ENCODE measurements around the gene DGCR8.

Gene DGCR8

DNA sequence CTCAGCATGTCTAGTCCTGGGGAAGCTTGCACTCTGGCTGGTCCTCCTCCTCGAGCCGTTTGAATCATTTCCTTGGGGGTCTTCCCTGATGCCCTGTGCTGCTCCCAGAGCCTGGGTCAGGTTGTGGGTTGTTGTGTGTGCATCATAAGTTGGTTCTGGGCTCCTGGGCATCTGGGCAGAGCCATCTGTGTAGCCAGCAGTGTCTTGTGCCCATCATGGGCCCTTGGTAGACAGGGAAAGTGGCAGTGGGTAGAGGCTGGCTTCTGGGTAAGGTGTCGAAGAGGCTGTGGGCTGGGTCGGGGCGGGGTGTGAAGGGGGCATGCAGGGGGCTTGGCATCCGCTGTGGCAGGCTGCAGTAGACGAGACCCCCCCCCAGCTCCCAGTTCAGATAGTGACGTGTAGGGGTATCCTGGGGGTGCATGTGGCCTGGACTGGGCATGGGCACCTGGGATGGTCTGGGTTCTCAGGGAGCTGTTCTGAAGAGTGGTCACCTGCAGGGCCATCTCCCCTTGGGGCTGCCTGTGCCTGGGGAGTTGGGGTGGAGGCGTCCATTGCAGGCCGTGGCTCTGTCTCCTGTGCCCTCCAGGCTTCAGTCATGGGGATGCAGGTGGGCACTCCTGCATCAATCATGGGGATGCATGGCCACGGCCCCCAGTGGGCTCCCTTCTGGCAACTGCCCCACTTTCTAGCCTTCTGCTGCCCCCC is 44.2 kb downstream of the DGCR8 start:
- no peak for DNase-seq (ENCODE audit: low read depth in 2 of 2)

DNA sequence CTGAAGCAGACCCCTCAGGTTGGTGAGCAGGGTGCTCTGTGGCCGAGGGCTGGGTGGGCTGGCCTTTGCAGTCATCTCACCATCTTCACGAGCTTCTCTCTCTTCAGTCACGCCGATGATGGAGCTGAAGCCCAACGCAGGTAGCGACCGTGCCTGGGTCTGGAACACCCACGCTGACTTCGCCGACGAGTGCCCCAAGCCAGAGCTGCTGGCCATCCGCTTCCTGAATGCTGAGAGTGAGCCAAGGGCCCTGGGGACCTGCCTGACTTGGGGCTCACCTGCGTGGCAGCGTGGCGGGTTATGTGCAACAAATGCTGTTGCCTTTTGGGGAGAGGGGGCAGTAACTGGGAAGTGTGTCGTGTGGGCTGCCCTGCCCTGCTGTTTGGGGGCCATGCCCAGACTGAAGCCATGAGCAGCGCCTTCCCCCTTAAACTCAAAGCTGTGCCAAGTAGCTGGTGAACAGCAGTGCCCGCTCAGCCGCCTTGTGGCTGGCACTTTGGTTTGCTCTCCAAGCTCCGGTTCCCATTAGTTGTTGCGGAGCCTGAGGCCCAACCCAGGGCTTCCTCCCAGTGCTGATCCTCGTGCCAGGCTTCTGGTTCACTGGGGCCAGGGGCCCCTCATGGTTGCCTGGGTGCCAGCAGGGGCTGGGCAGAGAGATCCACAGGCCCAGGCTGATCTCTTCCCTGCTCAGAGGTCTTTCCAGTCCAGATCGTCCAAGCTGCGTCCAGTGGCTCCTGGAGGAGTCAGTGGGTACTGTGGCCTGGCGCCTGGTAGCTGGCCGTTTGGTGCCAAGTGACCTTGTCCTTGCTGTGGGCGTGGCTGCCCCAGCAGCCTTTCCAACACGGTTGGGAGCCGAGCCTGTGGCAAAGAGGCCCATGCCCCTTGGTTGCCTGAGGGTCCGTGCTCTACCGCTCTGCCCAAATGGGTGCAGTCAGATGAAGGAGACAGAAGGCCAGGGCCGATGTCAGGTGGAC is 45.4 kb downstream of the DGCR8 start:
- no peak for DNase-seq (ENCODE audit: low read depth in 2 of 2)

- DNase-seq (ENCODE audit: low read depth in 2 of 2): no peak
Measured at GRCh38 chr22:20126284-20127029, 46.4 kb downstream of the DGCR8 start.

DNA sequence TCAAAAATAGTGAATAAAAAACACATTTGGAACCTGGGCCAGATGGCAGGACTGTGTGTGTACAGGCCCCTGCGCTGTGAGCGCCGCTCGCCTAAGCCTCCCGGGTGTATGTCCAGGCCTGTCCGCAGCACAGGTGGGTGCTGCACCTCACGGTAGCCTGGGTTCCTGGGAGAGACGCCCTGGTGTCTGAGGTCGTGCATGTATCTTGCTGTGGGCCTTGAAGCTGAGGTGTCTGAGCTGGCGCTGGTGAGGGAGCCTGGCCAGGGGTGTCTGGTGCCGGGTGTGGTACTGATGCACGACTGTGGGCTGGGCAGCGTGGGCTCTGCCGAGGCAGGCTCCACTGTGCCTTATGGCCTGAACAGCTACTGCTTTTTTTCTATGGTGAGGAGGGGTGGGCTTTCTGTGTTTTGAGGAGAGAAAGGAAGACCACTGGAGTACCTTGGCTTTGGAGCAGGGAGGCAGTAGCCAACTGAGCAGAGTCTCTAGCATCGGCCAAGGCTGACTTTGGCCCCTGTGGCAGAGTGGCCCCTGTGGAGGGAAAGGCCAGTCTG is 47.4 kb downstream of the DGCR8 start:
- DNase-seq (ENCODE audit: low read depth in 2 of 2): no peak

DNA sequence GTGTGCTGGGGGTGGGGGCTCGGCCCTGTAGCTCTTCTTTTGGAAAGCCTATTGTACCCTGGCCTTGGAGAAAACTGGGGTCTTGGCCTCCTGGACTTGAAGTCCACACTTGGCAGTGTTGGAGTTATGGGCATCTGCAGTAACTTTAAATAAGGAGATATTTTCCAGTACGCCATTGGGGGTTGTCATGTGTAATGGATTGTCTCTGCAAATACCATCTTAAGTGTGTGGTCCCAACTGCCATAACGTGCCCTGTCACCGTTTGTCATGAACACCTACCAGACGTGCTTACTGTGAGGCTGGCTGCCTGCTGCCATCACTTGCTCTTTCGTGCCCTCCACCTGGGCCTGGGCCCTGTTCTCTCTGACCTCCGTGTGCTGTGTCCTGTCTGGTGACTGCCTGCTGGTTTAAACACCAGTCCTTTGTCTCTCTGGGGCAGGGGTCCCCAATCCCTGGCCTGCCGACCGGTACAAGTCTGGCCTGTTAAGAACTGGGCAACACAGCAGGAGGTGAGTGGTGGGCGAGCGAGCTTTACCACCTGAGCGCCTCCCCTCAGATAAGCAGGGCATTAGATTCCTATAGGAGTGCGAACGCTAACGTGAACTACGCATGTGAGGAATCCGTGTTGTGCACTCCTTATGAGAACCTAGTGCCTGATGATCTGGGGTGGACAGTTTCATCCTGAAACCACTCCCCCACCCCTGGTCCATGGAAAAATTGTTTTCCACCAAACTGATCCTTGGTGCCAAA is 48.0 kb downstream of the DGCR8 start:
- DNase-seq (ENCODE audit: low read depth in 2 of 2): no peak

DNA sequence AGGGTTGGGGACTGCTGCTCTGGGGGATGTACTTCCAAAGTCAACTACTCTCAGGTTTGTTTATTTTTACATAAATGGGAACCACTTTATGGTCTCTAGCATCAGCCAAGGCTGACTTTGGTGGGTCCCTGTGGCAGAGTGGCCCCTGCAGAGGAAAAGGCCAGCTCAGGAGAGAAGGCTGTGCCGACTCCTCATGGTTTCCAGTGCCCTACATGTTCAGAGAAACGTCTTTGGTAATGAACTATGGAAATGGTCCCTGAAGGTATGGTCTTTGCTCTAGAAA is 48.5 kb downstream of the DGCR8 start:
- no peak for DNase-seq (ENCODE audit: low read depth in 2 of 2)

DNA sequence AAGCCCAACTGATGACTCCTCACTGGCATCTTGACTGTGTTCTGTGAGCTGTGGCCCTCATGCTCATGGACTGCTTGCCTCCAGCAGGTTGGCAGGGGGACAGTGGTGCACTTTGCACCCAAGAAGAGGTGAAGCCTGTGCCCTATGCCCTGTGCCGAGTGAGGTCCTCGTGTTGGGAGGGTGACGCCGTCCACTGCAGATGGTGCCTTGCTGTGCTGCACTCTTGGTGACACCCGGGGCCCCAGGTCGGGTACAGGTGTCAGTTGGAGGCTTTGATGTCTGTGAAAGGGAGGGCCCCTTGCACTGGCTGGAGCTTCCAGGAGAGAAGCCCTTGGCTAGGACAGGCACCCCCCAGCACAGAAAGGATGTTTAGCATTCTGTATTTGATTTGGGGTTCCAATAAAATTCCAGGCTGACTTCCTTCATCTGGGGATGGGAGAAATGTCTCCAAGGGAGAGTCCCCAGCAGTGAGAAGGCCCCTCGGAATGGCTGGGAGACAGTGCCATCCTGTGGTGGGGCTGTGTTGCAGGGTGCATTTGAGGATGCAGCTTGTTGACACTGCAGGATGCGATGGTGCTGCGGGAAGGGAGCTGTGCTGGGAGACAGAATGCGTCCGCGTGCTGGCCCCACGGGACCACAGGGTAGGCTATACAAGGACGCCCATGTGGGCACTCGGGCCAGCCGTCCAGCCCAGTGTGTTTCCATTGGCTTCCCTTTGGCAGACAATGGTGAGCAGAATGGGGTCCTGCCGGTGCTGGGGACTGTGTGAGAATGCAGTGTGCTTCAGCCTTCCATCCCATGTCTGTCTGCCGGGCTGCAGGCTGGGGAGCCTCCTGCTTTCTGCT is 49.1 kb downstream of the DGCR8 start:
- peak in 1 of 2 donors; percentile 19 for DNase-seq (ENCODE audit: low read depth in 2 of 2)

DNA sequence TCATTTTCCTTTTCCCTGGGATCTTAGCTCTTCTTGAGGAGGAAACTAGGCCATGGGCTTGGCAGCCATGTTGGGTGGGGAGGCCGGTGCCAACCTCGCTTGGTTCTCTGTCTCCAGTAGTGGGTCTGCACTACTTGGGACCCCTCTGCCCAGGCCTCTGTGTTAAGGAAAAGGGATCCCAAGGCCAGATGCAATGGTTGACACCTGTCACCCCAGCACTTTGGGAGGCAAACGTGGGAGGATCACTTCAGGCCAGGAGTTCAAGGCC is 49.6 kb downstream of the DGCR8 start:
- DNase-seq (ENCODE audit: low read depth in 2 of 2): no peak

DNA sequence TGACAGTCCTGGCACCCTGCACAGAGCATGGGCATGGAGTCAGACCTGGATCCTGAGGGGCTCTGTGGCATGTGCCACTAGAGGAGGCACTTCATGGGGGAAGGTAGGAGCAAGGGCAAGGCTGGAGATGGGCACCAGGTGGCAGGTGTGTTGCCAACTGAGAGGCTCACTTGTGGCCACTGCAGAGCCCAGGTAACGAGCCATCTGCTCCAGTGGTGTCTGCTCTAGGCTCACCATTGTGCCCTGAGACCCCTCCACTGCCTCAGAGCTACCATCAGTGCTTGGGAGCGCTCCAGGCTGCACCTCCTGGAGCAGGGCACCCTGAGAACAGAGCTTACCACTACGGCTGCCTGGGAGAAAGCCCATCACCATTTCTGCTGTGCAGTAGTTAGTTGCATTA is 50.3 kb downstream of the DGCR8 start:
- no peak for DNase-seq (ENCODE audit: low read depth in 2 of 2)

- peak; percentile 50 to 75 for DNase-seq (ENCODE audit: low read depth in 2 of 2)
Measured at GRCh38 chr22:20130731-20131596, 50.9 kb downstream of the DGCR8 start.

- peak in 1 of 2 donors; percentile 24 for DNase-seq (ENCODE audit: low read depth in 2 of 2)
Measured at GRCh38 chr22:20131597-20131858, 51.5 kb downstream of the DGCR8 start, which contains the start of gene ZDHHC8. ZDHHC8 (plus strand) TSS chr22:20131804; CDS start chr22:20131948, 144 bp downstream.

DNA sequence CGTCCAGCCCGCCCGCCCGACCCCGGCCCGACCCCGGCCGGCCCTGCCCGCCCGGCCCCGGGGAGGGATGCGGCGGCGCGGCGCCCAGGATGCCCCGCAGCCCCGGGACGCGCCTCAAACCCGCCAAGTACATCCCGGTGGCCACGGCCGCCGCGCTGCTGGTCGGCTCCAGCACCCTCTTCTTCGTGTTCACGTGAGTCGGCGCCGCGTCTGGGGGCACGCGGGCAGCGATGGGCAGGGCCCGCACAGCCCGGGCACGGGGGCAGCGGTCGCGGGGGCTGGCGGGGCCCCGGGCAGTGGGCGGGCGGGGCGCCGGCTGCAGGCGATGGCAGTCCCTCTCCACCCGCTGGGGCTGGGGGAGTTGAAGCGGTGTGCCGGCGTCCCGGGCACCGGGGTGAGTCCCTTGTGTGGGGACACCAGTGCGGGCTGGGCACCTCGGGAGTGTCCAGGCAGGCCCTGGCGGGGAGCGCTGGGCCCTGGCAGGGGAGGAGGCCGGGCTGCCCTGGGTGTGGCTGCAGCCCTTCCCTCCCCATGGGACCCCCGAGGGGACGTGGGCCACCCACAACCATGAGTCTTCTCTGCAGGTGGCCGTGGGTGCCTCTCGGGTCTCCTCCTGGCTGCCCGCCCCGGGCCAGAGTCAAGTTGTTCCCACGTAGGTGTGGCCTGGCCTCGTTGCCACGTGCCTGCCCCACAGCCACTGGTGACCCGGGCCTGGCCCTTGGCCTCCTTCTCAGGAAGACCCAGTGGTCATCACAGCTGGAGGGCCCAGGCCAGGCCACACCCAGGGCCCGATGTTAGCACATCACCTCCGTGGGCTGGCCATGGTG is 52.0 kb downstream of the DGCR8 start:
- no peak for DNase-seq (ENCODE audit: low read depth in 2 of 2)

DNA sequence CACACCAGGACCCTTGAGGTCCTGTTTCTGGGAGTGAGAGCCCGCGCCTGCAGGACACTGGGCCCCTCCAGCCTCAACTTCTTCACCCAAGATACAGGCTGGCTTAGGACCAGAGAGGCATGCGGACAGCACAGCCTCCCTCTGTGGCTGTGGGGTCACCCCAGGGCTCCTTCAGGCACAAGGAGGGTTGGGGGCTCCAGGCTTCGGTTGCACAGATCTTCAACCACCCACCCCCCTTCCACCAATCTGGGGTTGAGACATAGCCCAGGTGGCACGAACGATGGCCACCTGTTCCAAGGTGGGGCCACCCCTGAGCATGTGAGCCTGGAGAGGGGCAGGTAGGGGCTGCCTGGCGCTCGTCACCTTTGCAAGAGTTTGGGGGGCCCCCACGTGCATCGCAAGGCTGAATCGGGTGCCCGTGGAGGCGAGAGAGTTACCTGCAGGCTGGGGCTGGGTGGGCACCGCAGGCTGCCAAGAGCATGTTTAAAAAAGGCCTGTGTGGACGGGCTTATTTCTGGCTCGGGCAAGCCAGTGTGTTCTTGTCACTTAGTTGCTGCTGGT is 52.7 kb downstream of the DGCR8 start:
- DNase-seq (ENCODE audit: low read depth in 2 of 2): no peak

GRCh38 chr22:20133930-20134549 is 54.0 kb downstream of the DGCR8 start:
- no peak for DNase-seq (ENCODE audit: low read depth in 2 of 2)

DNA sequence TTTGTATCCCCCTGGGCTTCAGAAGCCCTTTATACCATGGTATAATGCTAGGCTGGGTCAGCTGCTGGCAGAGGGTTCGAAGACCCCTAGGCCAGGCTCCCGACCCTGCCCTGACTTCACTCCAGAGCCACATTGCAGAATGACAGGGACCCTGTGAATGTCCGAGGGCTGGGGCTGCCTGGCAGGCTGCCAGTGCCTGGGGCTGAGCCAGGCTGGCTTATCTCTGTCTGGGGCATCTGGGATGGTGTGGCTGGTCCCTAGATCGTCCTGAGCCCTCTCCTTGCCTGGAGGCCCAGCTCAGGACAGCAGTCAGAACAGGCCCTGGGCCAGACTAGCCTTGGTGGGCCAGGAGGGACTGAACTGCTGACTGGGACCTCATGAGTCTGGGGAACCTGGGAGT is 55.2 kb downstream of the DGCR8 start:
- DNase-seq (ENCODE audit: low read depth in 2 of 2): no peak

DNA sequence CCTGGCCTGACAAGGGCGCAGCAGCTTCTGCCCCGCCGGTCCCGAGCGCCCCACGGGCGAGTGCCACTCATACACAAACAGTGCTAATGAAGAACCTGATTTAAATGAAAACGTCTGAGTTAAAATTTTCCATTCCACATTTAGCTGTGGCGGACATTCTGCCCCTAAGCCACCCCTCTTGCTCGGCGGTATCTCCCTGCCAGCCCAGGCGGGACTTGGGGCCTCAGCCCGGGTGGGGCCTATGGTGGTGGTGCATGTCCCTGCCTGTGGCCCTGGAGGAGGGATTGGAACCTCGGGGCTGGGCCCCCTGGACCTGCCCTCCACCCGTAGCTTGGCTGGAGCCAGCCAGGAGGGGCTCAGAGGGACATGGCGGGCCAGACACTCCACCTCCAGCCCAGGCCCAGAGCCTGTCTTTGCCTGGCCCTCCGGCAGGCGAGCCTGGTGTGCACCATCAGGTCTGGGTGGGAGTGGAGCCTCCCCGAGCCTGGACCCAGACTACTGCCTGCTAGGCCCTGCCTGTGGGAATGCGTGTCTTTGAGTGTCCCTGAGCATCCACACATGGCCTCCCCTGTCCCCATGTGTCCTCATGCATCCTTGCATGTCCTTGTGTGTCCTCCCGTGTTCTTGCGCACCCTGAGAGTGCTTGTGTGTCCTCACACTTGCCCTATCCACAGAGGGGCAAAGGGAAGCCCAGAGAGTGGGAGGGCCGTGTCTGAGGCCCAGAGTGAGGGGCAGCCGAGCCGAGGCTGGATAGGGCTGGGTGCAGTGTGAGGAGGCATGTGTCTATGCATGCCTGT is 56.0 kb downstream of the DGCR8 start:
- DNase-seq (ENCODE audit: low read depth in 2 of 2): no peak

DNA sequence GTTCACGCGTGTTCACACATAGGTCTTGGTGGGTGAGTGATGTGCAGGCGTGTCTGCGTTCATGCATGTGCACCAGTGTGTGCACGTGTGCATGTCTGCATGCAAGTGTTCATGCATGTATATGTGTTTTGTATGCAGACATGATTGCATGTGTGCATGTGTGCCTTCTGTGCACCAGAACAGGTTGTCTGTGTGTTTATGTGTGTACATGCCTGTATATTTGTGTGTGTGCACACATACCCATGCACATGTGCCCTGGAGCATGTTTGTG is 56.5 kb downstream of the DGCR8 start:
- DNase-seq (ENCODE audit: low read depth in 2 of 2): no peak

- DNase-seq (ENCODE audit: low read depth in 2 of 2): no peak
Measured at GRCh38 chr22:20137113-20137512, 57.1 kb downstream of the DGCR8 start.
